Measurements from ENCODE around the gene FTO. TPM values are rescaled to one million over a fixed set of nuclear protein-coding genes. Genes with fewer than 3 reads are reported as not detected.

The FTO gene
- total RNA-seq, 1 donor from 2014 or later = 67.7 TPM

- intact Hi-C loops (cut with micrococcal nuclease) = loop anchor here (10.0 kb wide), 1 partner anchor 175 kb away; no protein-coding TSS in a partner anchor
Observed at GRCh38 chr16:54069601-54070239, 365.8 kb downstream of the FTO start.

GRCh38 chr16:54070789-54071343 lies 366.9 kb downstream of the FTO start:
- intact Hi-C loops (cut with micrococcal nuclease) = loop anchor here (10.0 kb wide), 1 partner anchor 176 kb away; no protein-coding TSS in a partner anchor

- intact Hi-C loops (cut with micrococcal nuclease) = loop anchor here (10.0 kb wide), 1 partner anchor 177 kb away; no protein-coding TSS in a partner anchor
Observed at GRCh38 chr16:54071514-54071913, 367.6 kb downstream of the FTO start.

GRCh38 chr16:54072237-54072636 lies 368.3 kb downstream of the FTO start:
- intact Hi-C loops (cut with micrococcal nuclease) = loop anchor here (10.0 kb wide), 1 partner anchor 177 kb away; no protein-coding TSS in a partner anchor

GRCh38 chr16:54073356-54073755 lies 369.4 kb downstream of the FTO start:
- intact Hi-C loops (cut with micrococcal nuclease) = loop anchor here (10.0 kb wide), 1 partner anchor 179 kb away; no protein-coding TSS in a partner anchor

- intact Hi-C loops (cut with micrococcal nuclease) = loop anchor here (10.0 kb wide), 1 partner anchor 181 kb away; no protein-coding TSS in a partner anchor
Observed at GRCh38 chr16:54075446-54075845, 371.5 kb downstream of the FTO start.

- intact Hi-C loops (cut with micrococcal nuclease) = loop anchor here (10.0 kb wide), 1 partner anchor 181 kb away; no protein-coding TSS in a partner anchor
Observed at GRCh38 chr16:54076006-54076504, 372.1 kb downstream of the FTO start.

GRCh38 chr16:54077050-54077821 lies 373.3 kb downstream of the FTO start:
- intact Hi-C loops (cut with micrococcal nuclease) = loop anchor here (10.0 kb wide), 1 partner anchor 182 kb away; no protein-coding TSS in a partner anchor

GRCh38 chr16:54080524-54081008 lies 376.6 kb downstream of the FTO start:
- intact Hi-C loops (cut with micrococcal nuclease) = no loop called here

GRCh38 chr16:54086791-54087190 lies 382.8 kb downstream of the FTO start:
- intact Hi-C loops (cut with micrococcal nuclease) = no loop called here

- intact Hi-C loops (cut with micrococcal nuclease) = no loop called here
Observed at GRCh38 chr16:54090602-54091001, 386.6 kb downstream of the FTO start.

- intact Hi-C loops (cut with micrococcal nuclease) = no loop called here
Observed at GRCh38 chr16:54093281-54093680, 389.3 kb downstream of the FTO start.

- intact Hi-C loops (cut with micrococcal nuclease) = no loop called here
Observed at GRCh38 chr16:54094641-54095040, 390.7 kb downstream of the FTO start.

- intact Hi-C loops (cut with micrococcal nuclease) = no loop called here
Observed at GRCh38 chr16:54096607-54097006, 392.7 kb downstream of the FTO start.

GRCh38 chr16:54097774-54098173 lies 393.8 kb downstream of the FTO start:
- intact Hi-C loops (cut with micrococcal nuclease) = no loop called here

- intact Hi-C loops (cut with micrococcal nuclease) = no loop called here
Observed at GRCh38 chr16:54098247-54098646, 394.3 kb downstream of the FTO start.

- intact Hi-C loops (cut with micrococcal nuclease) = no loop called here
Observed at GRCh38 chr16:54099627-54100026, 395.7 kb downstream of the FTO start.

- intact Hi-C loops (cut with micrococcal nuclease) = no loop called here
Observed at GRCh38 chr16:54102888-54103866, 399.2 kb downstream of the FTO start.

- intact Hi-C loops (cut with micrococcal nuclease) = no loop called here
Observed at GRCh38 chr16:54106057-54106456, 402.1 kb downstream of the FTO start.

GRCh38 chr16:54107583-54108202 lies 403.7 kb downstream of the FTO start:
- intact Hi-C loops (cut with micrococcal nuclease) = no loop called here
